Peyer's patch (tissue), 4 donors: ENCODE data around the gene TMEM198.

ENCODE experiments used
- POLR2A ChIP-seq, 2 donors: fragments of 450-650 bp; IDR thresholded peaks; one replicate each; pipeline ENCODE4 v1.5.1; 2017; ENCODE audit warnings: antibody characterized with exemption in 2 of 2, mild to moderate bottlenecking in 2 of 2, moderate library complexity in 2 of 2
- TF ChIP-seq, protein P1 (sequence below), 6 experiments: fragments of 450-650 bp in 4 of 6; fragments of 200-600 bp in 2 of 6; sonication (generic) in 1 of 6; IDR thresholded peaks; one replicate each; pipeline ENCODE4 v1.5.1; 2017 to 2019; ENCODE audit warnings: antibody characterized with exemption in 6 of 6, mild to moderate bottlenecking in 3 of 6, moderate library complexity in 1 of 6

GRCh38 chr2:219542931-219543595 lies 765 bp upstream of the TMEM198 start:
- TF ChIP-seq, protein P1, sequence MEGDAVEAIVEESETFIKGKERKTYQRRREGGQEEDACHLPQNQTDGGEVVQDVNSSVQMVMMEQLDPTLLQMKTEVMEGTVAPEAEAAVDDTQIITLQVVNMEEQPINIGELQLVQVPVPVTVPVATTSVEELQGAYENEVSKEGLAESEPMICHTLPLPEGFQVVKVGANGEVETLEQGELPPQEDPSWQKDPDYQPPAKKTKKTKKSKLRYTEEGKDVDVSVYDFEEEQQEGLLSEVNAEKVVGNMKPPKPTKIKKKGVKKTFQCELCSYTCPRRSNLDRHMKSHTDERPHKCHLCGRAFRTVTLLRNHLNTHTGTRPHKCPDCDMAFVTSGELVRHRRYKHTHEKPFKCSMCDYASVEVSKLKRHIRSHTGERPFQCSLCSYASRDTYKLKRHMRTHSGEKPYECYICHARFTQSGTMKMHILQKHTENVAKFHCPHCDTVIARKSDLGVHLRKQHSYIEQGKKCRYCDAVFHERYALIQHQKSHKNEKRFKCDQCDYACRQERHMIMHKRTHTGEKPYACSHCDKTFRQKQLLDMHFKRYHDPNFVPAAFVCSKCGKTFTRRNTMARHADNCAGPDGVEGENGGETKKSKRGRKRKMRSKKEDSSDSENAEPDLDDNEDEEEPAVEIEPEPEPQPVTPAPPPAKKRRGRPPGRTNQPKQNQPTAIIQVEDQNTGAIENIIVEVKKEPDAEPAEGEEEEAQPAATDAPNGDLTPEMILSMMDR (IDR thresholded peaks at IDR 0.05): no peak
- no peak for TF ChIP-seq POLR2A (IDR thresholded peaks at IDR 0.05)
